ENCODE measurements around the gene ACTN1.
A peak's percentile ranks its signal among the peaks of the same experiment; 100 is the strongest.

The ACTN1 gene

DNA sequence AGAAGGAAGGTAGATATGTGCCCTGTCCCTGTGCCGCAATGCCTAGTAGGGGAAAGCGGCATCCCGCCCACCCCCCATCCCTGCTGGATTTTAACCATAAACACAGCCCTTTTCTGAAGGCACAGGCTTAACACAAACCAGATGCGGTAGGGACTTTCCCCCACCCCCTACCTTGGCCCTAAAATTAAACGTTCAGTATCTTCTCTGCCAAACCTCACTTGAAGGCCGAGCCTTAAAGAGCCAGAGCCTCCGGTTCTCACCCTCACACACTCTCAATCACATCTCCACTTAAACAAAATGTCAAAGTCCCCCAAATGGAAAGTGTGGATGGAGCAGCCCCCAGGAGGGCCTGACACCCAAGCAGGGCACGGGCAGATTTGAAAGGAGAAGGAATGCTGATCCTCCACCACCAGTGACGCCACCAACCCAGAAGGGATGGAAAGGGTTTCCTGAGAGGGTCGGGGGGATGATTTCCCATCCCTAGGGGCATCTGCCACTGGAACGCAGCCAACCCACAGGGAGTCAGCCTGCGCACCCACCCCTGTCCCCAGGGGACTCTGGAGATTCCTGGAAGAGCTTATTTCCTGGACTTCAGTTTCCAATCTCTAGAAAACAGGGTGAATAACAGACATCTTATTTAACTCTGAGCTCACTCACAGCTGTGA lies 26.4 kb downstream of the ACTN1 start:
- H3K4me1 Mint-ChIP-seq, result peaks cover 9% of the 10 kb centered on the region

DNA sequence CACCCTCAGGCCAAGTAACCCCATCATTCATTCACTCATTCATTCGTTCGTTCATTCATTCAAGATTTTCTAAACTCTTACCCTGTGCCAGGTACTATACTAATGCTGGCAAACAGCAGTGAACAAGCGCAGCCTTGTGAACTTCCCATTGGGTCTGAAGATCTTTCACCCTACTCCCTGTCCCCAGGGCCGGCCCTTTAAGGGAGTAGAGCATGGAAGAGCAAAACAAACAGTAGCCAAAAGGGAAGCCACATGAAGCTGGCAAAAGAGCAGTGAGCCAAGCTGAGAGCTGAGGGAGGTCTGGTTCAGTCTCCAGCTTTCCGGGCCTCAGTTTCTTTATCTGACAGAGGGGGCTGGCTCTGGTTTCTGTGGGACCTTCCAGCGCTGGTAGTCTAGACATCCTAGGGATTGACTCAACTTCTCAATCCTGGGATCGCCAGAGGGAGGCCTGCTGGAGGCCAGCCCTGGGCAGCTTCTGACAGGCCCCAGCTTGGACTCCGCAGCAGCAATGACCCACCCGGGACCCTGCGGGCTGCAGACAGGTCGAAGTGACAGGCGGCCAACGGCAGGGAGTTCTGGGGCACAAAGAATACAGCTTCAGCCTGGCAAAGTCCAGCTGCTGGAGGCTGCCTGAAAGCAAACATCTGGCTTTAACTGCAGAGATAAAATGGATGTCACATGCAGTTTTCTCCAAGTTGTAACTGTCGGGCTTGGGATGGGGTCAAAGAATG lies 27.1 kb downstream of the ACTN1 start:
- Mint-ChIP-seq H3K27me3 (peaks cover 61% of the 10 kb centered on the region), H3K4me3 (no peak overlapping the region), H3K27ac (no peak overlapping the region), H3K36me3 (no peaks in the 10 kb centered on the region), H3K4me1 (peaks cover 9% of the 10 kb centered on the region), H3K9me3 (no peaks in the 10 kb centered on the region)
- no peak for ATAC-seq

More for the DNA sequence above, 26.4 kb downstream of the ACTN1 start:
- Mint-ChIP-seq H3K9me3 (no peaks in the 10 kb centered on the region), H3K27ac (no peak overlapping the region), H3K27me3 (peaks cover 64% of the 10 kb centered on the region), H3K4me3 (no peak overlapping the region), H3K36me3 (no peaks in the 10 kb centered on the region)
- ATAC-seq, result no peak

DNA sequence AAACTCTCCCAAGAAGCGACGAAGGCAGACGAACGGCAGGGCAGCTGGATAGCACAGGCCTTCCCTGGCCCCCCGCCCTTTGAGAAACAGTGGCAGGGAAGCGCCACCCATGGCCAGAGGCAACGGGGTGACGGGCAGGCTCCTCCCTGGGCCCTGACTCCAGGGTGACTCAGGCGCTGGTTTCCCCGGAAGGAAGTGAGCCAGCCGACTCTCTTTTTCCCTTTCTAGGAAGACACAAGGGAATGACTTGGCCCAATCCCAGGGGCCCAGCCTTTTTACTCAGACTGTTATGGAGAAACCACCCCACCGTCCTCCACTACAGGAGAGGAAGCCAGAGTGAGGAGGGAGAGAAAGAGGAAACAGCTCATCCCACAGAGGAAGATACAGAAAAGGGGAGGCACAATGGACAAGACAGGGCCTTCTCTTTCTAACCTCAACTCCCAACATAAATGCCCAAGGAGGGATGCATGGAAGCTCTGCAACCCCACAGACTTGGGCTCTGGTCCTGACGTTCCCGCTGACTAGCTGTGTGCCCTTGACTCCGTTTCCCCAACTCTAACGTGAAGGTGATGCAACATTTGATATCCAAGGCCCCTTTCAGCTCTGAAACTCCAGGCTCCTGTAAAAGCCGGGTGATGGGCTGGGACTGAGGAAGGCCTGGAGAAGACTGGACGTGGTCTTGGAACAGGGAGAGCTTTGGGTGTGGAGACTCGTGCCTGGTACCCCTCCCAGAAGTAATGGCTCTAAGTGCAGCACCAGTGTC lies 27.9 kb downstream of the ACTN1 start:
- peaks cover 53% of the 10 kb centered on the region for H3K27me3 Mint-ChIP-seq
- no peak overlapping the region for H3K27ac Mint-ChIP-seq
- H3K4me3 Mint-ChIP-seq, result no peak overlapping the region
- no peak for ATAC-seq
- H3K36me3 Mint-ChIP-seq, result no peaks in the 10 kb centered on the region
- peaks cover 9% of the 10 kb centered on the region for H3K4me1 Mint-ChIP-seq
- no peaks in the 10 kb centered on the region for H3K9me3 Mint-ChIP-seq

DNA sequence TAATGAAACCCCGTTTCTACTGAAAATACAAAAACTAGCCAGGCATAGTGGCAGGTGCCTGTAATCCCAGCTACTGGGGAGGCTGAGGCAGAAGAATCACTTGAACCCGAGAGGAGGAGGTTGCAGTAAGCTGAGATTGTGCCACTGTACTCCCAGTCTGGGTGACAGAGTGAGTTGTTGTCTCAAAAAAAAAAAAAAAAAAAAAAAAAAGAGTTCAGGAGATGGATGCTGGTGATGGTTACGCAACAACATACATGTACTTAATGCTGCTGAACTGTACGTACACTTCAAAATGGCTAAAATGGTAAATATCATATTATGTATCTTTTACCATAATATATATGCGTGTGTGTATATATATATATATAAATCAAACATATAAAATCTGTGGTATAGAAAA lies 29.0 kb downstream of the ACTN1 start:
- no peak overlapping the region for H3K27ac Mint-ChIP-seq

DNA sequence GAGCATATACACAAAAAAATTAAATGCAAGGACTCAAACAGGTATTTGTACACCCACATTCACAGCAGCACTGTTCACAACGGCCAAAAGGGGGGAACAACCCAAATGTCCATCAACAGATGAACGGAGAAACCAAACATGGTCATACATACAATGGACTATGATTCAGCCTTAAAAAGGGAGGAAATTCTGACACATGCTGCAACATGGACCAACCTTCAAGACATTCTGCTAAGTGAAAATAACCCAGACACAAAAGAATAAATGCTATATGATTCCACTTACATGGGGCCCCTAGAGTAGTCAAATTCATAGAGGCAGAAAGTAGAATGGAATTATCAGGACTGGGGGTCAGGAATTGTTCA lies 29.5 kb downstream of the ACTN1 start:
- H3K27me3 Mint-ChIP-seq, result peaks cover 37% of the 10 kb centered on the region
- H3K4me3 Mint-ChIP-seq, result no peak overlapping the region

More for the DNA sequence above, 29.0 kb downstream of the ACTN1 start:
- H3K4me3 Mint-ChIP-seq, result no peak overlapping the region
- no peak for ATAC-seq
- H3K27me3 Mint-ChIP-seq, result peaks cover 42% of the 10 kb centered on the region
- peaks cover 9% of the 10 kb centered on the region for H3K4me1 Mint-ChIP-seq
- H3K9me3 Mint-ChIP-seq, result no peaks in the 10 kb centered on the region
- no peaks in the 10 kb centered on the region for H3K36me3 Mint-ChIP-seq

DNA sequence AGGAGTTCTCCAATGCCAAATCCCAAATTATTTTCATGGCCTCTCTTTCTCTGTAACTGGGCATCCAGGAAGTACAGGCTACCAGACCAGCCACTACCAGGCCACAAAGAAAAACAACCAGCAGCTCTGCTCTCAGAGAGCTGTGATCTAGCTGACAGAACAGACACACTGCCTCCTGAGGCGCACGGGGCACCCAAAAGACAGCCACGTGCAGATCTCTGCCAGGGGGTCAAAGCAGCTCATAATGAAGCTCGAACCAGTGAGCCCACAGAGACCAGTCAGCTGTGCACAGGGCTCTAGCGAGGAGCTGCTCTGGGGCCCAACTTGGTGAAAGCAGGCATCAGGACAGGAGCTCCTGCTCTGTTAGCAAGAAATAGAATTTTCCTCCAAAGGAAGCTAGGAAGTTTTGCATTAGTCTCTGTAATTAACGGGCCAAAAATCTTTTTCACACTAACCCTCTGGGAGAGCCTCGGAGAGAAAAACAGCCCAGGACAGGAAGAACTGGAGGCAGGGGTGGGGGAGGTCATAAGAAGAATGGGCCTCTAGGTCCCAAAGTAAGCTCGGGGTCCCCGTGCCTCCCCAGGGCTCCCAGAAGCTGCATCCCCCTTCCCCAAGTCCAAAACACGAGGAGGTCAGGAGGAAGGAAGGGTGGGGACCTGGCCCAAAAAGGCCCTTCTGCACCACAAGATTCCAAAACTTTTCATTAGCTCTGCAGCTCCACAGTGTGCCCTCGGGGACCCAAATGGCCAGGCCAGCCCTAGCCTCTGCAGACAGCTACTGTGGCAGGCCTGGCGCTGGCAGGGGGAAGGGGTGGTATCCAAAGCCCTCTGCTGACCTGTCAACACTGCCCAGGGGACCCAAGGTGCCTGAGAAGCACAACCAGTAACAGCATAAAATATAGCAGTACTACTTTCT lies 30.2 kb downstream of the ACTN1 start:
- H3K9me3 Mint-ChIP-seq, result no peaks in the 10 kb centered on the region
- no peaks in the 10 kb centered on the region for H3K36me3 Mint-ChIP-seq
- H3K27ac Mint-ChIP-seq, result no peak overlapping the region
- H3K27me3 Mint-ChIP-seq, result peaks cover 32% of the 10 kb centered on the region
- peaks cover 9% of the 10 kb centered on the region for H3K4me1 Mint-ChIP-seq
- H3K4me3 Mint-ChIP-seq, result no peak overlapping the region
- no peak for ATAC-seq

More for the DNA sequence above, 29.5 kb downstream of the ACTN1 start:
- no peak overlapping the region for H3K27ac Mint-ChIP-seq
- no peaks in the 10 kb centered on the region for H3K36me3 Mint-ChIP-seq
- no peak for ATAC-seq
- H3K4me1 Mint-ChIP-seq, result peaks cover 9% of the 10 kb centered on the region
- H3K9me3 Mint-ChIP-seq, result no peaks in the 10 kb centered on the region

DNA sequence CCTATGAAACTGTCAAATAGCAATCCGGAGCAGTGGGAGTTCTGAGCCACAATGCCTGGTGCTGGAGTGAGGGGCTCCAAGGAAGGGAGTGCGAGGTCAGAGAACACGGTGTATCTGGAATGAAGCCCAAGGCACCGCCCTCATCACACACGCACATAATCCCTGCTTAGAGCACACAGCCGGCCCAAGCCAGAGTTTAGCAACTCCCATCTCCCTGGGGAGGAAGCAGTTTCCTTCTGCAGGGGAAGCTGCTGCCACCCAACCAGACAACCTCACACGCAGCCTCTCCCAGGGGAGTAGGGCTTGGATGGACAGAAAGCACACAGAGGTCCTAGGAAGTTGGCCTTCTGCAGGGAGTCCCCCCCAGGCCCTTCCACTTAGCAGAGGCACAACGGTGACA lies 31.3 kb downstream of the ACTN1 start:
- H3K27ac Mint-ChIP-seq, result no peak overlapping the region
- peaks cover 9% of the 10 kb centered on the region for H3K4me1 Mint-ChIP-seq
- no peaks in the 10 kb centered on the region for H3K9me3 Mint-ChIP-seq
- peak; percentile 47 for ATAC-seq
- H3K36me3 Mint-ChIP-seq, result no peaks in the 10 kb centered on the region
- H3K27me3 Mint-ChIP-seq, result peaks cover 26% of the 10 kb centered on the region
- H3K4me3 Mint-ChIP-seq, result no peak overlapping the region

DNA sequence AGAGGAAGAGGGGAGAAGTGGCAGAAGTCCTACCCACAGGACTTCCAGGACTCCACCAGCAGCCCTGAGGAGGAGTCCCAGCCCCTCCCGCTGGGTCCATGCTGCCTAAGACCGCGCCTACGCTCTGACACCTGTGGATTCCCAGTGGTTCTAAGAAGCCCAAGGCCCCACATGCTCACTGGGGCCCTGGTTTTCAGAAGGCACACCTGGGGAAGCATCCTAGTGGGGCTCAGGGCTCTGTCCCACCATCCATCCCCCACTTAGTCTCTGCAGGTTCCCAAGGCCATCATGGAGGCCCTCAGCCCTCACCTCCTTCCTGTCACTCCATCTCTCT lies 32.6 kb downstream of the ACTN1 start:
- Mint-ChIP-seq H3K36me3 (no peaks in the 10 kb centered on the region), H3K9me3 (no peaks in the 10 kb centered on the region), H3K27me3 (peaks cover 29% of the 10 kb centered on the region), H3K4me1 (peaks cover 9% of the 10 kb centered on the region), H3K4me3 (no peak overlapping the region), H3K27ac (no peak overlapping the region)
- ATAC-seq, result no peak

DNA sequence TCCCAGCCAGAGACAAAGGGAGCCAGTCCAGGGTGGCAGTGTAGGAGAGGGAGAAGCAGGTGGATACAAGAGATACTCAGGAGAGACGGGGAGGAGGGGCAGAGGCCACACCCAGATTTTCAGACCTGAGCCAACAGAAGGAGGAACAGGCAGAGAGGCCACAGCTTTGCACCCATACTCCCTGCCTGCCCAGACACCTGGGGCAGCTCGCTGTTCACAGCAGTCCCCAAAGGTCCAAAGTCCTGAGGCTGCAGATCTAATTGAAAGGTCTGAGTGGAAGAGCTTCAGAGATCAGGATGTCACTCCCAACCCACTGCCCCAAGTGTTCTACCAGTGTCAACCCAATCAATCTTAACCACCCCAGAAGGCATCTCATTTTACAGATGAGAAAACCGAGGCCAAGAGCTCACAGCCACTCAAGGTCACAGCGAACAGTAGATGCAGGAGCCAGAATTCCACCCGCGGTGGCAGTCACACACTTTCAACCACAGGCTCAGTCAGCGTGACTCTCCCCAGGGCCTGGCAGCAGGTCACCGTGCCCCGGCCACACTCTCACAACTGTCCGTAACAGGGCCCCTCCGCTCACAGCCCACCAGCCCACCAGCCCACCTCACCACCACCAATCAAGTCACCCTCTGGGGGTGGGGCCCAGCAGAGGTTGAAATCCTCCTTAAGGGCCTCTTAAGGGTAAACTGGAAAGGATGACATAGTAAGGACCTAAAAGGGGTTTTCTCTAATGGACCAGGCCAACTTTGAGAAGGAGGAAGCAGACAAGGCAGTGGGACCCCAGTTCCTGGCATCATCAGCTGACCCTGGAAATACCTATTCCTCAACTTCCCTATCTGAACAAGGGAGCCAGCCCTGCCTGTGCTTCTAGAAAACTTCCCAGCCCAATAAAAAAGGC lies 33.3 kb downstream of the ACTN1 start:
- ATAC-seq, result no peak
- no peak overlapping the region for H3K27ac Mint-ChIP-seq
- H3K4me3 Mint-ChIP-seq, result no peak overlapping the region

DNA sequence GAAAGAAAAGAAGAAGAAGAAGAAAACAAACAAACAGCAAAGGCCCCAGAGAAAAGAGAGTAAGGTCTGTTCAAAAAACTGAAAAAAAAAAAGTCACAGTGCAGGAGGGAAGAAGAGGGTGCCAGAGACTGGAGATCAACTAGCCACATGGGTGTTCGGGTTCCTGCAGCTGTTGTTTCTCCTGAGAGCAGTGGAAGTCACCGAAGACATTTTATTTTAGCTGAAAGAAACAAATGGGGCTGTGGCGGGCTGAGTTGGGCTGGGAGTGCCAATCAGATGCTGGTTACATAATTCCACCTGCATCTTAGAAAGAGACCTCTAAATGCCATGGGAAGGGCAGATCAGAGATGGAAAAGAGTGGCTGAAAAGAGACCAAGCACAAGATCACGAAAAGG lies 33.9 kb downstream of the ACTN1 start:
- H3K9me3 Mint-ChIP-seq, result no peaks in the 10 kb centered on the region
- H3K27me3 Mint-ChIP-seq, result peaks cover 29% of the 10 kb centered on the region
- H3K4me1 Mint-ChIP-seq, result peaks cover 9% of the 10 kb centered on the region
- H3K27ac Mint-ChIP-seq, result no peak overlapping the region
- ATAC-seq, result no peak
- no peaks in the 10 kb centered on the region for H3K36me3 Mint-ChIP-seq
- H3K4me3 Mint-ChIP-seq, result no peak overlapping the region

More for the DNA sequence above, 33.3 kb downstream of the ACTN1 start:
- no peaks in the 10 kb centered on the region for H3K9me3 Mint-ChIP-seq
- peaks cover 9% of the 10 kb centered on the region for H3K4me1 Mint-ChIP-seq
- peaks cover 29% of the 10 kb centered on the region for H3K27me3 Mint-ChIP-seq
- no peaks in the 10 kb centered on the region for H3K36me3 Mint-ChIP-seq

DNA sequence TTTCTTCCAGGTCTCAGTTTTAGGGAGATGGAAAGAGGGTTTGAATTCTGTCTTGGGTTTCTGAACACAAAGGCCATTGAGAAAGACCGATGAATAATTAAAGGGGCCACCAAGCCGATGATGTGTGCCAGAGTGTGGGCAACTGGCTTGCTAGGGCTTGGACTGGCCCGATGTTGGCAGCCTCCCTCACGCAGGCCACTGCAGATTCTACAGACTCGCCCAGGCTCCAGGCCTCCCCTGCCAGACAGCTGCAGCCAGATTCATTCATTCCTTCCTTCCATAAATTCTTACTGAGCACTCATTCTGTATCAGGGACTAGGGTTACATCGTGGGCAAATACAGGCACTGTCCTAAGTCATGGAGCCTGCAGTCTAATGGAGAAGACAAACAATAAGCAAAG lies 34.9 kb downstream of the ACTN1 start:
- Mint-ChIP-seq H3K4me1 (peaks cover 9% of the 10 kb centered on the region), H3K36me3 (no peaks in the 10 kb centered on the region), H3K4me3 (no peak overlapping the region), H3K27me3 (peaks cover 23% of the 10 kb centered on the region), H3K27ac (no peak overlapping the region), H3K9me3 (no peaks in the 10 kb centered on the region)
- ATAC-seq, result no peak

DNA sequence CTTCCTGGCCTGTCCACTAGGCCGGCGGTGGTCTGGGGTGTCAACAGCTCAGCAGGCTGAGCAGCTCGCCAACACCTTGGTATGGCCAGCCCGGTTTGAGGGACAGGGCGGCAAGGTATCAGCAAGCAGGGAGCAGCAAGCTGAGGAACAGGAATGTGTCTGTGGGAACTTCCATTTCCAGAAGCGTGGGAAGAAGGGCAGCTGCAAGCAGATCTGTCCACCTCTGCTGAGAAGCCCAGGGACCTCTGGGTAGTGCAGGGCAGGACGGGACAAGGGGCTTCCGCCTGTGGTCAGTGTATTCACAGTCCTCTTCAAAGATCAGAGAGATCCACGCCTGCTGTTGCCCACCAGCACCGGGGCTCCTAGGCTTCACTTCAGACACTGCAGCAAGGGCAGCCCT lies 36.0 kb downstream of the ACTN1 start:
- H3K9me3 Mint-ChIP-seq, result no peaks in the 10 kb centered on the region
- H3K4me1 Mint-ChIP-seq, result peaks cover 7% of the 10 kb centered on the region
- H3K27ac Mint-ChIP-seq, result no peak overlapping the region
- ATAC-seq, result no peak
- H3K36me3 Mint-ChIP-seq, result no peaks in the 10 kb centered on the region
- peaks cover 19% of the 10 kb centered on the region for H3K27me3 Mint-ChIP-seq
- no peak overlapping the region for H3K4me3 Mint-ChIP-seq

DNA sequence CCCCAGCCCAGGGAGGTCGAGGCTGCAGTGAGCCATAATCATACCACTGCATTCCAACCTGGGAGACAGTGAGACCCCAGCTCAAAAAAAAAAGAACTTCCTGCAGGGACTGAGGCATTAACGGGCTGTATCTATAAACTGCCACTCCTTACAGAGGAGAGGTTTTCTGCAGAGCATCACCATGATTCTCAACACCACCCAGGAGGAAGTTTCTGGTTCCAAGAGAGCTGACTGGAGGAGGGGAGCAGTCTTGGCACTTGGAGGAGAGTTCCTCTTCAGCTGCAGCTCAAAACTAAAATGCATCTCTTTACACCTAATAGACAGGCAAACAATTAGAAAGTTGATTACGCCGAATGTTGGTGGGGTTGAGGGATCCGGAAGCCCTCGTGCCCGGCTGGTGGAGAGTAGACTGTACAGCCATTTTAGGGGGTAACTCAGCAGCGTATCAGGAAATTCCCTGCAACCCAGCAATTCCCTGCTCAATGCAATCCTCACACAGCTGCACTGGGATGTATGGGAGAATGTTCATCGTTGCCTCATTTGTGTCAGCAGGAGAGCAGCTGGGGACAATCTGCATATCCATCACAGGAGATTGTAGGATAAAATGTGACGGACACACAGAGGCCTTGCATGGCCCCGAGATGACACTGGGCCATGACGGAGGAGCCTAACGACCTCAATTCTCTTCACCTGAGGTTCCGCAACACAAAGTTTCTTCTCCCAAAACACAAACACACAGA lies 36.6 kb downstream of the ACTN1 start:
- ATAC-seq, result no peak

DNA sequence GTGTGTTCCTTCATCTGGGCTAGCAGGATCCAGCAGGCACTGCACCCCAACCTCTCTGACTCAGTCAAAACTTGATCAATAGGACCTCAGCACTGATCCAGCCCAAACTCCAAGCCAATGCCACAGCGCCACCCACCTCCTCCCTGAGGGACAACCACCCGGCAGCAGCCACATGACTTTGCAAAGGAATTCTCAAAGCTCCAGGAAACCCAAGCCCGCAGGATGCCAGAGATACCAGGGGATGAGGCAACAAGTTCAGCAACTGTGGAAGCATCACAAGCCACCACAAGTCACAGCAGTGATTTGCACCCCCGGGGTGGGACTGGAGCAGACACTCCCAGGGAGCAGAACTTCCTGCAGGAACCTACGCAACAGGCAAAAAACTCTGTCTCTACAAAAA lies 37.3 kb downstream of the ACTN1 start:
- no peak for ATAC-seq
- H3K4me1 Mint-ChIP-seq, result no peaks in the 10 kb centered on the region
- no peak overlapping the region for H3K4me3 Mint-ChIP-seq
- no peaks in the 10 kb centered on the region for H3K9me3 Mint-ChIP-seq
- H3K27me3 Mint-ChIP-seq, result peaks cover 19% of the 10 kb centered on the region
- H3K36me3 Mint-ChIP-seq, result no peaks in the 10 kb centered on the region
- no peak overlapping the region for H3K27ac Mint-ChIP-seq

More for the DNA sequence above, 36.6 kb downstream of the ACTN1 start:
- Mint-ChIP-seq H3K4me1 (peaks cover under 1% of the 10 kb centered on the region), H3K27ac (no peak overlapping the region), H3K27me3 (peaks cover 19% of the 10 kb centered on the region), H3K4me3 (no peak overlapping the region), H3K36me3 (no peaks in the 10 kb centered on the region), H3K9me3 (no peaks in the 10 kb centered on the region)

Measured in stimulated activated memory B cell treated with anti-CD40 and anti-IgM and Interleukin-4, amounts not matched to agents 10 μg/mL and 1 μg/mL and 100 μg/mL, for 72 hours (primary cell).